Endothelial cell of umbilical vein (primary cell): Measurements from ENCODE around the gene ABCD3.
"Not testable (repeated sequence)": the region's sequence is repeated elsewhere in the genome, so short reads cannot be mapped to it uniquely, and the experiment has no call there.

ENCODE experiments used
- EZH2 ChIP-seq: IDR thresholded peaks from 2 replicates; pipeline ENCODE4 v1.6.1; 2012; ENCODE audit warnings: borderline replicate concordance, low read depth, mild to moderate bottlenecking, moderate library complexity, low read length, inconsistent platforms; ENCODE audit not compliant: severe bottlenecking
- MYC ChIP-seq: IDR thresholded peaks from one replicate; pipeline ENCODE4 v1.6.1; 2011; ENCODE audit warnings: mild to moderate bottlenecking, low read depth, low read length
- POLR2A ChIP-seq: IDR thresholded peaks from 2 replicates; pipeline ENCODE4 v1.6.1; 2012; ENCODE audit warnings: low read depth, mild to moderate bottlenecking, control low read depth, low read length
- TF ChIP-seq, protein P1 (sequence below): IDR thresholded peaks from 2 replicates; pipeline ENCODE4 v1.6.1; 2011; ENCODE audit not compliant: insufficient read depth, insufficient read length
- TF ChIP-seq, protein P2 (sequence below), 2 donors: IDR thresholded peaks; 1 replicate in 1 of 2; 2 replicates in 1 of 2; pipeline ENCODE4 v1.5.1; 2011; ENCODE audit warnings: low read length in 2 of 2, mild to moderate bottlenecking in 2 of 2, moderate library complexity in 2 of 2, control low read depth in 1 of 2, inconsistent platforms in 1 of 2, low read depth in 1 of 2; ENCODE audit not compliant: insufficient read depth in 1 of 2; ENCODE audit errors: extremely low read depth in 1 of 2

DNA sequence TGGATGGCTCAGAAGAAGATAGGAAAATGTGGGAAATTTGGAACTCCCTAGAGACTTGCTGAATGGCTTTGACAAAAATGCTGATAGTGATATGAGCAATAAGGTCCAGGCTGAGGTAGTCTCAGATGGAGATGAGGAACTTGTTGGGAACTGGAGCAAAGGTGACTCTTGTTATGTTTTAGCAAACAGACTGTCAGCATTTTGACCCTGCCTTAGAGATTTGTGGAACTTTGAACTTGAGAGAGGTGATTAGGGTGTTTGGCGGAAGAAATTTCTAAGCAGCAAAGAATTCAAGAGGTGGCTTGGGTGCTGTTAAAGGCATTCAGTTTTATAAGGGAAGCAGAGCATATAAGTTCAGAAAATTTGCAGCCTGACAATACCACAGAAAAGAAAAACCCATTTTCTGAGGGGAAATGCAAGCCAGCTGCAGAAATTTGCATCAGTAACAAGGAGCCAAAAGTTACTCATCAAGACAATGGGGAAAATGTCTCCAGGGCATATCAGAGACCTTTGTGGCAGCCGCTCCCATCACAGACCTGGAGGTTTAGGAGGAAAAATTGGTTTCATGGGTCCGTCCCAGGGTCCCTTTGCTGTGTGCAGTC is 10.8 kb downstream of the ABCD3 start:
- TF ChIP-seq, protein P1, sequence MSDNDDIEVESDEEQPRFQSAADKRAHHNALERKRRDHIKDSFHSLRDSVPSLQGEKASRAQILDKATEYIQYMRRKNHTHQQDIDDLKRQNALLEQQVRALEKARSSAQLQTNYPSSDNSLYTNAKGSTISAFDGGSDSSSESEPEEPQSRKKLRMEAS: not testable (repeated sequence)
- not testable (repeated sequence) for TF ChIP-seq MYC, EZH2, POLR2A
- TF ChIP-seq, protein P2, sequence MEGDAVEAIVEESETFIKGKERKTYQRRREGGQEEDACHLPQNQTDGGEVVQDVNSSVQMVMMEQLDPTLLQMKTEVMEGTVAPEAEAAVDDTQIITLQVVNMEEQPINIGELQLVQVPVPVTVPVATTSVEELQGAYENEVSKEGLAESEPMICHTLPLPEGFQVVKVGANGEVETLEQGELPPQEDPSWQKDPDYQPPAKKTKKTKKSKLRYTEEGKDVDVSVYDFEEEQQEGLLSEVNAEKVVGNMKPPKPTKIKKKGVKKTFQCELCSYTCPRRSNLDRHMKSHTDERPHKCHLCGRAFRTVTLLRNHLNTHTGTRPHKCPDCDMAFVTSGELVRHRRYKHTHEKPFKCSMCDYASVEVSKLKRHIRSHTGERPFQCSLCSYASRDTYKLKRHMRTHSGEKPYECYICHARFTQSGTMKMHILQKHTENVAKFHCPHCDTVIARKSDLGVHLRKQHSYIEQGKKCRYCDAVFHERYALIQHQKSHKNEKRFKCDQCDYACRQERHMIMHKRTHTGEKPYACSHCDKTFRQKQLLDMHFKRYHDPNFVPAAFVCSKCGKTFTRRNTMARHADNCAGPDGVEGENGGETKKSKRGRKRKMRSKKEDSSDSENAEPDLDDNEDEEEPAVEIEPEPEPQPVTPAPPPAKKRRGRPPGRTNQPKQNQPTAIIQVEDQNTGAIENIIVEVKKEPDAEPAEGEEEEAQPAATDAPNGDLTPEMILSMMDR (IDR thresholded peaks at IDR 0.05; ENCODE audit: extremely low read depth in 1 of 2, insufficient read depth in 1 of 2, low read depth in 1 of 2, low read length in 2 of 2): not testable (repeated sequence)
